Coronary artery (tissue), 2 donors: Measurements from ENCODE around the gene NOC2L.

Source experiments
- DNase-seq: peaks from one replicate; pipeline ENCODE4 v3.0.0-alpha.2; 2017; ENCODE audit warnings: low spot score
- H3K27ac ChIP-seq, 2 donors: fragments of 200-600 bp; sonication (generic); one replicate each; pipeline ENCODE4 v1.5.1; 2016 to 2019
- H3K4me3 ChIP-seq: fragments of 200-600 bp; sonication (generic); 2 replicates; pipeline ENCODE4 v1.5.1; 2016; ENCODE audit warnings: mild to moderate bottlenecking, moderate library complexity
- TF ChIP-seq, protein P1 (sequence below): fragments of 200-600 bp; sonication (generic); IDR thresholded peaks from one replicate; pipeline ENCODE4 v1.5.1; 2019; ENCODE audit warnings: antibody characterized with exemption

Gene NOC2L

DNA sequence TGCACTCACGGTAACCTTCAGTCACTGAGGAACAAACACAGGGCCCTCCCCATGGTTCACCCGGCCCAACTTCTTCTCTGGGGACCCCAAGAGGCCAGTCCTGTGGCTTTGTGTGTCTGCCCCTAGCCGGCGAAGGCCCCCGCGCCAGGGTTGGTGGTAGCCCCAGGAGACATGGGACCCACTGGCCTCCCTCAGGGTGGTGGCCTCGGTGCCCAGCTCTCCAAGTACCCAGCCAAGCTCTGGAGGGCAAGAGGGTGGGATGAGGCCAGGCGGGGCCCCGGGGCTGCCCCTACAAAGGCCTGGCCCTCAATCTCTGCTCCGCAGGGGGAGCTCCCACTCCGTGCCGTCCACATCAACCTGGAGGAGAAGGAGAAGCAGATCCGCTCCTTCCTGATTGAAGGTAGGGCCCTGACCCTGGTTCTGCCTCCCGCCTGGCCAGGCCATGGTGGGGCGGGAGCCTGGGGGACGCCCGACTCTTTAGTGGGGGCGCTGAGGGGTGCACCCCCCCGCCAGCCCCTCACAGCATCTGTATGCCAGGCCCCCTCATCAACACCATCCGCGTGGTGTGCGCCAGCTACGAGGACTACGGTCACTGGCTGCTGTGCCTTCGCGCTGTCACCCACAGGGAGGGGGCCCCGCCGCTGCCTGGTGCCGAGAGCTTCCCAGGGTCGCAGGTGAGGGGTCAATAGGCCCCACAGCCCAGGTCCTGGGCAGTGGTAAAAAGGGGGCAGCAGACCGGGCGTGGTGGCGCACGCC is 12.9 kb upstream of the NOC2L start:
- TF ChIP-seq, protein P1, sequence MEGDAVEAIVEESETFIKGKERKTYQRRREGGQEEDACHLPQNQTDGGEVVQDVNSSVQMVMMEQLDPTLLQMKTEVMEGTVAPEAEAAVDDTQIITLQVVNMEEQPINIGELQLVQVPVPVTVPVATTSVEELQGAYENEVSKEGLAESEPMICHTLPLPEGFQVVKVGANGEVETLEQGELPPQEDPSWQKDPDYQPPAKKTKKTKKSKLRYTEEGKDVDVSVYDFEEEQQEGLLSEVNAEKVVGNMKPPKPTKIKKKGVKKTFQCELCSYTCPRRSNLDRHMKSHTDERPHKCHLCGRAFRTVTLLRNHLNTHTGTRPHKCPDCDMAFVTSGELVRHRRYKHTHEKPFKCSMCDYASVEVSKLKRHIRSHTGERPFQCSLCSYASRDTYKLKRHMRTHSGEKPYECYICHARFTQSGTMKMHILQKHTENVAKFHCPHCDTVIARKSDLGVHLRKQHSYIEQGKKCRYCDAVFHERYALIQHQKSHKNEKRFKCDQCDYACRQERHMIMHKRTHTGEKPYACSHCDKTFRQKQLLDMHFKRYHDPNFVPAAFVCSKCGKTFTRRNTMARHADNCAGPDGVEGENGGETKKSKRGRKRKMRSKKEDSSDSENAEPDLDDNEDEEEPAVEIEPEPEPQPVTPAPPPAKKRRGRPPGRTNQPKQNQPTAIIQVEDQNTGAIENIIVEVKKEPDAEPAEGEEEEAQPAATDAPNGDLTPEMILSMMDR: no peak
- Histone ChIP-seq H3K4me3 (no peak overlapping the region), H3K27ac (no peak overlapping the region)
- no peak for DNase-seq

DNA sequence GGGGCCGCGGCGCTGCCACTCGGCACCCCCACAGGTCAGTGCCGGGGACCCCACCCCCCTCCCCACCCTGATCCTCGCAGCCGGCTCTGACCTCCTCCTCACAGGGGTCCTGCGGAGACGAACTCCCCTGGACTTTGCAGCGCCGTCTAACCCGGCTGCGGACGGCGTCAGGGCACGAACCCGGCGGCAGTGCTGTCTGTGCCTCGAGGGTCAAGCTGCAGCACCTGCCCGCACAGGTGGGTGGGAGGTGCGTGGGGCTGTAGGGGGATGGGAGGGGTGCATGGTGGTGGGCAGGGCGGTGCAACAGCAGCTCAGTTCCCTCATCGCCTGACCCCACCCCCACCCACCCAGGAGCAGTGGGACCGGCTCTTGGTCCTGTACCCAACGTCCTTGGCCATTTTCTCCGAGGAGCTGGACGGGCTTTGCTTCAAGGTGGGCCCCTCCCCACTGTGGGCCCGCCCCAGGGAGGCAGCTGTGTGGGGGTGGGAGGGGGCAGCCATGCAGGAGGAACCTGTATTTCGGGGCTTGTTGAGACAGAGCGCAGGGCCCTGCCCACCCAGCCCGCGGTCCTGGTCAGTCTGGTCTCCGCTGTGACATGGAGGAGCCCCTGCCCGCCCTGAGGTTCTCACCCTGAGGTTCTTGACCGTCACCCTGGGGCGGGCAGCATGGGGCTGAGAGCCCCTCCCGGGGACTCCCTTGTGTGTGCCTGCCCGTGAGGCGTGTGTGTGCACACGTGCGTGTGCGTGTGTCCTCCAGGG is 12.1 kb upstream of the NOC2L start:
- Histone ChIP-seq H3K27ac (no peak overlapping the region), H3K4me3 (no peak overlapping the region)
- TF ChIP-seq, protein P1: no peak
- DNase-seq: no peak

DNA sequence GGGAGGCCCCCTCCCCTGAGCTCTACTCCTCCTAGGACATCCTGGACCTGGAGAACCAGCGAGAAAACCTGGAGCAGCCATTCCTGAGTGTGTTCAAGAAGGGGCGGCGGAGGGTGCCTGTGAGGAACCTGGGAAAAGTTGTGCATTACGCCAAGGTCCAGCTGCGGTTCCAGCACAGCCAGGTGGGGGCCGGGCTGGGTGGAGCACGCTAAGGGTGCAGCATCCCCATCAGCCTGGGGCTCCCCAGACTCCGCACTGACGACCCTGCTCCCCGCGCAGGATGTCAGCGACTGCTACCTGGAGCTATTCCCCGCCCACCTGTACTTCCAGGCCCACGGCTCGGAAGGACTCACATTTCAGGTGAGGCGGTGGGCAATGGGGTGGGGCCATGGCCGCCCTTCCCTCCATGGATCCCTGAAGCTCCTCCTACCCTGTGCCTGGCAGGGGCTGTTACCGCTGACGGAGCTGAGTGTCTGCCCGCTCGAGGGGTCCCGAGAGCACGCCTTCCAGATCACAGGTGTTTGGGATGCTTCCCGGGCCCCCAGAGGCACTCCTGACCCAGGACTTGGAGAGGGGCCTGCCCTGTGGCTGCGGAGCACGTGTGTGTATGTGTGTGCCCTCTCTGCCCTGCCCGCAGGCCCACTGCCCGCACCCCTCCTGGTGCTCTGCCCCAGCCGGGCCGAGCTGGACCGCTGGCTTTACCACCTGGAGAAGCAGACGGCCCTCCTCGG is 11.4 kb upstream of the NOC2L start:
- DNase-seq: no peak
- TF ChIP-seq, protein P1: no peak
- Histone ChIP-seq H3K27ac (no peak overlapping the region), H3K4me3 (no peak overlapping the region)

DNA sequence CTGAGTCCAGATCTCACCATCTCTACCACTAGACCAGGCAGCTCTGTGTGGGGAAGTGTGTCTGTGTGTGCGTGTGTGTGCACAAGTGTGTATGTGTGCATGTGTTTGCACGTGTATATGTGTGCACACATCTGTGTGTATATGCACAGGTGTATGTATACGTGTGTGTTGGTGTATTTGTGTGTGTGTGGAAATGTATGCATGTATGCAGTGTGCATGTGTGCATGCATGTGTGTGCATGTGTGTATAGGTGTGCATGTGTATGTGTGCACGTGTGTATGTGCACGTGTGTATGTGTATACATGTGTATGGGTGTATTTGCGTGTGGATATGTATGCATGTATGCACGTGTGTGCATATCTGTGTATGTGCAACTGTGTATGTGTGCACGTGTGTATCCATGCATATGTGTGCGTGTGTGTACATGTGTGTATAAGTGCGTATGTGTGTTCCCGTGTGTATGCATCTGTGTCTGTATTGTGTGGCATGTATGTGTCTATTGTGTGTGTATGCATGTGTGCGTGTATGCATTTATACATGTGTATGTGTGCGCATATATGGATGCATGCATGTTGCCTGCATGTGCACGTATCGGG is 10.3 kb upstream of the NOC2L start:
- TF ChIP-seq, protein P1: no peak
- Histone ChIP-seq H3K27ac (no peak overlapping the region), H3K4me3 (no peak overlapping the region)
- DNase-seq: no peak

DNA sequence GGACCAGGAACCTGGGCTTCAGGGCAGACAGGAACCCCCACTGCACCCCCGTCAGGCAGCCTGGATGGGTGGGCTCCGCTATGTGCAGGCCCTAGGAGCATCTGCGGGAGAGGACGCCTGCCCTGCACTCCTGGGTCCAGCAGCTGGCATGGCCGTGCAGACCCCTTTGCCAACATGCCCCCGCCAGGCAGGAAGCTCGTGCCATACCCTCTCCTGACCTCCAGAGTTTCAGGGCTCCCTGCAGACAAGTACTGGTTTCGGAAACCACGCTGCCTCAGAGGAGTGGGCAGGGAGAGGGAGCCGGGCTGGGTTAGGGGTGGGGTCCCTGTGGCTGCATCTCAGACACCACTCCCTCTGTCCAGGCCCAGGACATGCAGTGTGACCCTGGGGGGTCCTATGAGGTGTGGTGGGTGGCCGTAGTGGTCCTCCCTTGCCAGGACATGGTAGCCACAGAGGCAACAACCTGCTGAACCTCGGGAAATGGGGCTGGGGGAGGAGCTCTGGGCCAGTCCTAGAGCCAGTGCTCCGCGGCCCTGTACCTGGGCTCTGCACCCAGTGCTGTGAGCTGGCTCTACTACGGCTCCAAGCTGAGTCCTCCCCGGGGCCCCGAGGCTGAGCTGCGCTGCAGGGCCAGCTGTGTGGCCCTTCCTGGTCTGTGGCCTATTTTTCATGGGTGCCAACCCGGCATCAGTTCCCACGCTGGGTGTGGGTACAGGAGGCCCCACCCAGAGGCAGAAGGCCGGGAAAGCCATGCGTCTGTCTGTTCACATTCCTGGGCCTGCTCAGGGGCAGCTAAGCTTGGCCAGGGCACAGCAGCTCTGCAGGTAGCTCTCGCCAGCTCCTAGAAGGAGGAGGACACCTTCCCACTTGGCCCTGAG is 8.6 kb upstream of the NOC2L start:
- Histone ChIP-seq H3K4me3 (no peak overlapping the region), H3K27ac (no peak overlapping the region)
- DNase-seq: no peak
- TF ChIP-seq, protein P1: no peak

DNA sequence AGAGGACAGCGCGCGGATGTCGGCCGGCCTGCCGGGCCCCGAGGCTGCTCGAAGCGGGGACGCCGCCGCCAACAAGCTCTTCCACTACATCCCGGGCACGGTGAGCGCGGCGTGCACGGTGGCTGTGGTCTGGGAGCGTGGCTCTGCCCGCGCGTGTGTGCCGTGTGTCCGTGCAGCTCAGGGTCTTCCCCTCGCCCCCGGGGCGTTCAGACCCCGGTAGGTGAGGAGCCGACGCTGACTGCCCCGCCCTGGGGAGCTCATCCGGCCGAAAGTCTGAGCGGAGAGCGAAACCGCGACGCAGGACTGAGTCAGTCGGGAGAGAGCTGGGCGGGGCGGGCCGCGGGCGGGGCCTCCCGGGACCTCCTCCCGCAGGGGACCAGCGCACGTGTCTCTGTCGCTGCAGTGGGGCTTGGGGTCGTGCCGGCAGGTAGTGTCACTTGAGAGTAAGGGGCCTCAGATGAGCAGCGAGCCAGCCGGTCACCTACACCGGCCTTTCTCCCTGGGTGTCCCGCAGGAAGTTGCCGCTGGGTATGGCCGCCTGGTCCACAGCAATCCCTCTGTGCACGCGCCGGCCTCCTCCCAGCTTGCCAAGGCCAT is 7.7 kb upstream of the NOC2L start:
- peak overlapping the region; percentile 96 for H3K4me3 ChIP-seq
- H3K27ac ChIP-seq: peak overlapping the region in 1 of 2 donors; percentile 79
- TF ChIP-seq, protein P1: no peak
- DNase-seq: no peak
